Activated gamma-delta T cell treated with anti-CD3 and anti-CD28 coated beads, Interleukin-2, amount 50 U/mL, for 16 hours (primary cell): ENCODE data around the gene ANKRD63.

Experiments
- DNase-seq: peaks from one replicate; pipeline ENCODE4 v3.0.0-alpha.2; 2020; ENCODE audit warnings: low read depth

ANKRD63 gene

GRCh38 chr15:40295877-40296560, 13.2 kb upstream of the ANKRD63 start:
- DNase-seq, result no peak

GRCh38 chr15:40295297-40295696, 12.4 kb upstream of the ANKRD63 start:
- no peak for DNase-seq

- no peak for DNase-seq
Measured at GRCh38 chr15:40293905-40294895, 11.3 kb upstream of the ANKRD63 start.

- no peak for DNase-seq
Measured at GRCh38 chr15:40293006-40293405, 10.1 kb upstream of the ANKRD63 start.

GRCh38 chr15:40292246-40292645, 9.4 kb upstream of the ANKRD63 start:
- DNase-seq, result no peak

- no peak for DNase-seq
Measured at GRCh38 chr15:40290918-40291574, 8.2 kb upstream of the ANKRD63 start.

- DNase-seq, result no peak
Measured at GRCh38 chr15:40290545-40290917, 7.7 kb upstream of the ANKRD63 start.

- no peak for DNase-seq
Measured at GRCh38 chr15:40289140-40289775, 6.4 kb upstream of the ANKRD63 start.

- no peak for DNase-seq
Measured at GRCh38 chr15:40287968-40288367, 5.1 kb upstream of the ANKRD63 start.

- DNase-seq, result no peak
Measured at GRCh38 chr15:40287505-40287904, 4.6 kb upstream of the ANKRD63 start.

- DNase-seq, result no peak
Measured at GRCh38 chr15:40286794-40287193, 3.9 kb upstream of the ANKRD63 start.

GRCh38 chr15:40286061-40286532, 3.2 kb upstream of the ANKRD63 start:
- no peak for DNase-seq

GRCh38 chr15:40285554-40286011, 2.7 kb upstream of the ANKRD63 start:
- DNase-seq, result no peak

- DNase-seq, result no peak
Measured at GRCh38 chr15:40285151-40285550, 2.3 kb upstream of the ANKRD63 start.

- DNase-seq, result no peak
Measured at GRCh38 chr15:40283615-40284300, 894 bp upstream of the ANKRD63 start.

GRCh38 chr15:40282147-40282868, 556 bp downstream of the ANKRD63 start:
- DNase-seq, result peak; percentile 29

- no peak for DNase-seq
Measured at GRCh38 chr15:40281801-40282146, 1.1 kb downstream of the ANKRD63 start.

- no peak for DNase-seq
Measured at GRCh38 chr15:40281057-40281800, 1.6 kb downstream of the ANKRD63 start.

- no peak for DNase-seq
Measured at GRCh38 chr15:40280260-40281056, 2.4 kb downstream of the ANKRD63 start.
